Suppressor macrophage treated with lipopolysaccharide for 1 hour (primary cell): Measurements from ENCODE around the gene XRCC4.
"Not testable (repeated sequence)": the region's sequence is repeated elsewhere in the genome, so short reads cannot be mapped to it uniquely, and the experiment has no call there.

Experiments used
- DNase-seq, 3 donors: peaks; one replicate each; pipeline ENCODE4 v3.0.0-alpha.2; 2020 to 2022

The XRCC4 gene

DNA sequence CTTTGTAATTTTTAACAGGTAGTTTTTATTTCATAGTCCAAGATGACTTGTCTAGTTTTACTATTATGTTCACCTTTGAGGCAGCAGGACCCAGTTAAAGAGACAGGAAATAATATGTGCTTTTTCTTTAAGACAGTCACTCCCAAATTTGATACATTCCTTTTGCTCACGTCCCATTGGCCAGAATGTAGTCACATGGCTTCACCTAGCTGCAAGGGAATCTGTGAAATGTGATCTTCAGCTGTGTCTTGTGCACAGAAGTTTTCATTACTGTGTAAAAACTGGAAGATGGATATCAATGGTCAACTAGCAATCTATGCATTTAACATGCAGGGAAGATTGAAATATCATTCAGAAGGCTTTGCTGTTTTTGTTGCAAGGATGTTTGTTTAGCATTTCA, 41.1 kb downstream of the XRCC4 start:
- no peak for DNase-seq

DNA sequence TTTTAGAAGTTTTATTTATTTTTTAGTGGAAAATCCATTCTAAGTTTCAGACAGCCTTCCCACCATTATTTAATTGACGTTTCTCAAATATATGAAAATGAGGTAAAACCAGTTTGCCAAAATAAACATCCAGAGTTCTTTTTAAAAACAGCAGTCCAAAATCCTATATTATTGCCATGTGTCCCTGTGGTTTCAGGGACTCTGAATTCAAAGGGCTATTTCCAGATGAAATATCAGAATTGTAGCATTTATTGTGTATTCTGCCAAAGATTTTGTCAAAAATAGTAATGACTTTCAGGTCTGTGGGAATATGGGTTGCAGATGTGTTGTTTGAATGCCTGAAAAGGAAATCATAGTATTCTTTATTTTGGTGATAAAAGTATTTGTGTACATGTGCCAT, 41.6 kb downstream of the XRCC4 start:
- no peak for DNase-seq

DNA sequence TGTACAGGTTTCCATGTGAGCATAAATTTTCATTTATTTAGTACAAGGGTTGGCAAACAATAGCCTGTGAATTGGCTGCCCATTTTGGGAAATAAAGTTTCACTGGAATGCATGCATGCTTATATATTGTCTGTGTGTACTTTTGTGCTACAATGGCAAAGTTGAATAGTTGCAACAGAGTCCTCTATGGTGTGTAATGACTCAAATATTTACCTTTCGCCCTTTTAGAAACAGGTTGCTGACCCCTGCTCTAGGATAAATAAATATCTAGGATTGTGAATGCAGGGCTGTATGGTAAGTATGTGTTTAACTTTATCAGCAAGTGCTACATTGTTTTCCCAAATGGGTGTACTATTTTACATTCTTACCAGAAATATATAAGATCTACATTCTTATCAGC, 47.2 kb downstream of the XRCC4 start:
- DNase-seq = no peak

DNA sequence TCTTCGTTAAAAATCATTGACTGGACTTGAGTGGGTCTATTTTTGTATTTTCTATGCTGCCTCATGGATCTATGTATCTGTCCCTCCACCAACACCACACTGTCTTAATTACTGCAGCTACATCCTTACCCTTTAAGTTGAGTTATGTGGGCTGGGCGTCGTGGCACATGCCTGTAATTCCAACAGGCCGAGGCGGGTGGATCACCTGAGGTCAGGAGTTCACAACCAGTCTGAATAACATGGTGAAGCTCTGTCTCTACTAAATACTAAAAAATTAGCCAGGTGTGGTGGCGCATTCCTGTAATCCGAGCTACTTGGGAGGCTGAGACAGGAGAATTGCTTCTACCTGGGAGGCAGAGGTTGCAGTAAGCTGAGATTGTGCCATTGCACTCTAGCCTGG, 48.2 kb downstream of the XRCC4 start:
- no peak for DNase-seq

DNA sequence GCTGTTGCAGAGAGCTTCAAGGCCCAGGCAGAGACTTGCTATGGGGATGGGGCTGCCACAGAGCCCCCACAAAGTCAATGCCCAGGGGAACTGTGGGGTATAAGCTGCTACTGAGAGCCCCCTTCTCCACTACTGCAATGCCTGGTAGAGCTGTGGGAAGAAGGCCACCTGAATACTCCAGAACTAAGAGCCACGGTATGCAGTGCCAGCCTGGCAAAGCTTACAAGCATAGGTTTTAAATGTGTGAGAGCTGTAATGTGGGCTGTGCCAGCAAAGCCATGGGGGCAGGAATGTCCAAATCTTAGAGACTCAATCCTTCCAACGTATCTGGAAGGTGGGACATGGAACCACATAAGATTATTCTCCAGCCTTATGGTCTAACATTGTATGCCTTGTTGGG, 49.2 kb downstream of the XRCC4 start:
- no peak for DNase-seq

DNA sequence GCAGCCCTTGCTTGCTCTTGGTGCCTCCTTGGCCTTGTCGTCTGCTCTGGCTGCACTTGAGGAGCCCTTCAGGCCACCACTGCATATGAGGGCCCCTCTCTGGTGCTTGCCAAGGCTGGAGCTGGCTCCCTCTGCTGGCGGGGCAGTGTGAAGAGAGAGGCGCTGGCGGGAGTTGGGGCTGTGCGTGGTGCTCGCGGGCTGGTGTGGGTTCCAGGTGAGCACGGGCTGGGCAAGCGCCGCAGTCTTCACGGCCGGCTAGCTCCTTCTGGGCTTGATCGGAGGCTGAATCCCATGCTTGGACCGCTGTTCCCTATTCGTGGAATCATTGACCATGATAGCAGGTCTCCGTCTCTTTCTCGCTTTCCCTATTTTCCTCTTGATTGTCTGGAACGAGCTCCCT, 56.5 kb downstream of the XRCC4 start:
- DNase-seq = no peak

DNA sequence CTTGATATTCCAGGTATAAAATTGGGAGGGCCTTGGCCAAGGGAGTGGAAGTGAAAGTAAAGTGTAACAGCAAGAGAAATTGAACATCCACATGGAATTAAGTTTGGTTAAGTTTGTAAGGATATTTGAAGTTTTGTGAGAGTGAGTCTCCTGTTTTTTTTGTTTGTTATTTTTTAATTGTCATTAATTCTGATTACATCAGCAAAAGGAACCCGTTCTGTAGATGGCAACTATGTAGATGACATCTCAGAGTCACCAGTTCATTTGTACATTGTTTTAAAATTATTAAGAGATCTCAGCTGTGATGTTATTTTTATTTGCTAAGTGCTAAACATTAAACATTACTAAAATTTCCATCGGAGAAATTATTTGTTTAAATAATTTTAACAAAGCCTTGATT, 65.2 kb downstream of the XRCC4 start:
- DNase-seq = no peak

DNA sequence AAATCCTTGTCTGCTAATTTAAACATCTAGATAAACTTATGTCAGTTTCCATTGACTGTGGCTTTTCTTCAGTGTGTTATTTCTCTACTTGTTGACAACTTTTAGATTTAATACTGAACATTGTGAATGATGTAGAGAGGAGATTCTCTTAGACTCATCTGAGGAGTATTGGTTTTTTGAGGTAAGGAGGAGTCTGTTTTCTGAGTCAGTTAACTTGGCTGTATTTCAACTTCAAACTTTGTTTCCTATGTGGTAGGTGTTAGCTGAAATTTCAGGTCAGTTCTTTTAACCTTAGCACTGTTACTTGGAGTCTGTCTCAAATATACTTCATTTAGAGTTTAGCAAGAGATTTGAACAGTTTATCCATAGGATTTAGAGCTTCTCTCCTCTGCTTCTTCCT, 67.9 kb downstream of the XRCC4 start:
- DNase-seq = no peak

DNA sequence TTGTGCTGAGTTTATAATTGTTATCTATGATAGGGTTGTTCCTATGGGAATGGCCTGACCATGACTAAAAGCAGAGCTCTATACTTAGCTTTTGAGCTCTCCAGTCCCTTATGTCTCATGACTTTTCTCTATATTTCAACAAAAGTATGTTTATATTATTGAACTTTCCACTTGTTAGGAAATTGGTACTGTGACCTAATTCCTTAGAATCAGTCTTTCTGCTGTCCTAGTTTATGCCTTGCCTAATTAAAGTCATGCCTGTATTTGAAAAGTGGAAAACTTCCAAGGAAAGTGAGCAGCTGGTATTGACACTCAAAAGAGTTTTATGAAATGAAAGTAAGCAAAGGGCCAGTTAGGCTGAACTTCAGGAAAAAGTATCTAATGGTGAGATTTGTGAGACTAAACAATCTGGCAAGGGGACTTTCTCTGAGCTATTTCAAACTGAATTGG, 68.6 kb downstream of the XRCC4 start:
- DNase-seq = no peak

DNA sequence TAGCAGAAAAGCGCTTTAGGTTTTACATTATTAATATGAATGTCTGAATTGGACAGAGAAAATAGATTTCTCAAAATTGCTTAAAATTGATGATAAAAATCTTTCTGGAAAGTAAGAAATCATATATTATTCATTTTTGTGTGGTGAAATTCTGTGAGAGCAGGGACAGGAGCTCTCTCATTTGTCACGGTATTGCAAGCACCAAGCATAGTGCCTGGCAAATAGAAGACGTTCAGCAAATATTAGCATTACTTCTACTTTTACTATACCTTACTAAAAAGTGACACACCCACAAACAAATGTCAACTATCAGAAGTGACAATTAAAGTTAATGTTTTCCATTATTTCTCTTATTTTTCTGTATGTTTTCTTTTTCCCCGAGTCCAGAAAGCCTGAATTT, 69.1 kb downstream of the XRCC4 start:
- no peak for DNase-seq

DNA sequence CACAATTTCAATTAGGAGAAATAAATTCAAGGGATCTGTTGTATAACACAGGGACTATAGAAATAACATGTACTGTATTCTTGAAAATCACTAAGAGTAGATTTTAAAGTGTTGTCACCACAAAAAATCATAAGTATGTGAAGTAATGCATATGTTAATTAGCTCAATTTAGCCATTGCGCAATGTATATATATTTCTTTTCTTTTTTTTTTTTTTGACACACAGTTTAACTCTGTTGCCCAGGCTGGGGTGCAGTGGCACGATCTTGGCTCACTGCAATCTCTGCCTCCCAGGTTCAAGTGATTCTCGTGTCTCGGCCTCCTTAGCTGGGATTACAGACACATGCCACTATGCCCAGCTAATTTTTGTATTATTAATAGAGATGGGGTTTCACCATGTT, 70.2 kb downstream of the XRCC4 start:
- DNase-seq = no peak

DNA sequence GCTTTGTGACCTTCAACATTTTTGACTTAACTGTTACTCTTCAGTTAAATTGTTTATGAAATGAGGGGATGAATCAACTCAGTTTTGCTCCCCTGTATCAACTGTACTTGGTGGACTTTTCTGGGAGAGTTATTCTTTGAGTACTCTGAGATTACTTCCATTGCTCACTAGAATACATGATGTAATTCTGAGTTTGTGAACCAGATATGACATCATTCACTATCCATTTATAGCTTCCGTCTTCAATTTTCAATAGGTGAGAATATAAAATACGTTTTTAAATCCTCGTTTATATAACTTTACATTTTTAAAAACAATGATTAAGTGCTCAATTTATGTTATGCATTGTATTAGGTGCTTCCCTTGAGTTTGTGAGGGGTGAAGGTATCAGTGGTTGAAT, 71.0 kb downstream of the XRCC4 start:
- no peak for DNase-seq

DNA sequence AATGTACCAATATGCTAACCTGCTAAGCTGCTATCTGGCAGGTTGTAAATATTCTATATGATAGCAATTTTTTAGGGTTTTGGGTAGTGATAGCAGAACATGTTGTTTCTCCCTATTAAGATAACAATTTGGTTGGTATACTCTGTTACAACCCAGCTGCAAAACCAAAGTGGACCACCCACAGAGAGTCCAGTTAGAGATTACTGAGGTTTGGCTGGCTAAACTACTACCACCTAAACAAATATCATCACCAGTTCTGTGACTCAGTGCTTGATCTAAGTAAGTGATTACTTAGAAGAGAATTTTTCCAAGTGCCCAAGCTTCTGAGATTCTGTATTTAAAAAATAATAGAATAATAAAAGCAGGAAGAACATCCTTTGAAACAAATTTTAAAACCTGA, 72.3 kb downstream of the XRCC4 start:
- DNase-seq = no peak

DNA sequence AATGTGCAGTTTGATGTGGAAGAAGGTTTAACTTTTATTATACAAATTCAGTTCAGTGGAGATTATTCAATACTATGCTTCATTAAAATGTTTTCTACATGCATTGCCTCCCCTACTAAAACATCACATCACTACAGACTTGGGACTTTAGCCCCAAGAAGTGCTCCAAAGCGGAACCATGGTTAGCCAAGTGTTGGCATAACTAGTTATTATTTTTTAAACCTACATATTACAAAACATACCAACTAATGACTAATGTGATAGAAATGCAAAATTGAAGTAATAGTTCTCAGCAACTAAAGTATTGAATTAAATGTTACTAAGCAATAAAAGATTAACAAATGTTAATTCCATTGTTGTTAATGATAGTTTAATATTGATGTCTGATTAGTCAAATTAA, 74.5 kb downstream of the XRCC4 start:
- no peak for DNase-seq

DNA sequence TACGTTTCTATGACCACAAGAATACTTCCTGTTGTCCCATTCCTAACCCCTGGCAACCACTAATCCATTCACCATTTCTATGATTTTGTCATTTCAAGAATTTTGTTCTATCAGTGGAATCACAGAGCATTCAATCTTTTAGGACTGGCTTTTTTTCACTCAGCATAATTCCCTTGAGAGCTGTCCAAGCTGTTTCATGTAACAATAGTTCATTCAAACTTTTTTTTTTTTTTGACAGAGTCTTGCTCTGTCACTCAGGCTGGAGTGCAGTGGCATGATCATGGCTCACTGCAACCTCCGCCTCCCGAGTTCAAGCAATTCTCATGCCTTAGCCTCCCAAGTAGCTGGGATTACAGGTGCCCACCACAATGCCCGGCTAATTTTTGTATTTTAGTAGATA, 75.6 kb downstream of the XRCC4 start:
- DNase-seq = not testable (repeated sequence)

DNA sequence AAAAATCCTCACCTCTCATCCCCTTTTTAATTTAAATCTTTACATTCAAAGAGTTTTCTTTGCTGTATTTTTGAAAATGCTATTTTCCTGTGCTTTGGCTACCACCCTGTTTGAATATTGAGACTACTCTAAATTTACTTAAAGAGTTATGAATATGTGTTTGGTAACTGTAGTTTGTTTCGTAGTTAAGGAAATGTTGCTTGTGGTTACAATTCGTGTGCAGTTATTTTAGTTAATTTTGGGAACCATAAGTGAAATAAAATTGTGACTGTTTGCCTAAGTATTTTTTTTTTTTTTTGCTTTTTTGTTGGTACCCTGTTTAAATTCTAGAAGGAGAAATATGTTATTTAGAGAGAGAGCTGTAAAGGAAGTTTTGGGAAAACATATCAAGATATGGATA, 78.7 kb downstream of the XRCC4 start:
- DNase-seq = no peak

DNA sequence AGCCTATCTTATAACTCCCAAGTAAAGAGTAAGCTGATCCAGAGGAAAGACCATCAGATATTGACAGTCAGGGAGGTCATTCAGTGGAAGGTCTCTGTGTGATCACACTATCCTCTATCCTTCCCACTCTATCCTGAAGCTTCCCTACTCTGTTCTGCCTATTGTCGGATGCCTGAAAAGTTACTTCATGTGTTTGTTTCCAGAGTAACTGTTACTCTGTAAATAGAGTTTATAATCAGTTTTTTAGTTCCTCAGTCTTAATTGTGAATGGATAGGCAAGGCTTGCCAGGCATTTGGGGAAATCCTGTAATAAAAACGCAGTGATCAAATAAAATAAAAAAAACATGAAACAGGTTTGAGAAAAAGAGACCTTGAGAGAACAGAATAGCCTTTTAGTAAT, 79.8 kb downstream of the XRCC4 start:
- no peak for DNase-seq

DNA sequence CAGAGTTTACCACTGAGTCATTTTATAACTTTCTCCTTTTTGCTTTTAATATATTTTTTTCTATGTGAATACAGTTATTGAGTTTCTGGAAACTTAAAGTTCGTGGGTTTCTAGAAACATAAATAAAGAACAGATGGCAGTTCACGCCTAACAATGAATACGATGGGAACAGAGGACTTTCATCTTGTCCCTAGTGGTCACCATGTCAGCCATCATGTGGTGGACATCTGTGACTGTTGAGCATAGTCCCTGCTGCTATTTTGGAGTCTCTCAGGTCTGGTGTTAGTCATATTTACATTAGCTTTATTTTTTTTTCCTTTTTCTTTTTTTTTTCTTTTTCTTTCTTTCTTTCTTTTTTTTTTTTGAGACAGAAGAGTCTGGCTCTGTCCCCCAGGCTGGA, 85.3 kb downstream of the XRCC4 start:
- DNase-seq = no peak

DNA sequence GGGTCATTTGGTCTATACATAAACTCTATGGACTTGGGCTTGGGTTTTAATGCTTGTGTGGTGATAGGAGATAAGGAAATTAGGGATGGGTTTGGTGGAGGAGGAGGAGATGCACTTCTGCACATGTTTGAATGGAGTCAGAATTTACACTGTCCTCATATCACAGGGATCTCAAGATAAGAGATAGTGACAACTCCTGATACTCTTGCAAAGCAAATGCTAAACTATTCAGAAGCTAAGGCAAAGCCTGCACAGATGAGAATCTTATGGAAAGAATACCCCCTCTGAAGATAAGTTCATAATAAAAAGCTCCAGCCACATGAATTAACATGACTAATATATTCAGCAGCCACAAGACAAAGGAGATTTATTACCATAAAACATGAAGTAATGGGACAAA, 90.2 kb downstream of the XRCC4 start:
- DNase-seq = no peak

DNA sequence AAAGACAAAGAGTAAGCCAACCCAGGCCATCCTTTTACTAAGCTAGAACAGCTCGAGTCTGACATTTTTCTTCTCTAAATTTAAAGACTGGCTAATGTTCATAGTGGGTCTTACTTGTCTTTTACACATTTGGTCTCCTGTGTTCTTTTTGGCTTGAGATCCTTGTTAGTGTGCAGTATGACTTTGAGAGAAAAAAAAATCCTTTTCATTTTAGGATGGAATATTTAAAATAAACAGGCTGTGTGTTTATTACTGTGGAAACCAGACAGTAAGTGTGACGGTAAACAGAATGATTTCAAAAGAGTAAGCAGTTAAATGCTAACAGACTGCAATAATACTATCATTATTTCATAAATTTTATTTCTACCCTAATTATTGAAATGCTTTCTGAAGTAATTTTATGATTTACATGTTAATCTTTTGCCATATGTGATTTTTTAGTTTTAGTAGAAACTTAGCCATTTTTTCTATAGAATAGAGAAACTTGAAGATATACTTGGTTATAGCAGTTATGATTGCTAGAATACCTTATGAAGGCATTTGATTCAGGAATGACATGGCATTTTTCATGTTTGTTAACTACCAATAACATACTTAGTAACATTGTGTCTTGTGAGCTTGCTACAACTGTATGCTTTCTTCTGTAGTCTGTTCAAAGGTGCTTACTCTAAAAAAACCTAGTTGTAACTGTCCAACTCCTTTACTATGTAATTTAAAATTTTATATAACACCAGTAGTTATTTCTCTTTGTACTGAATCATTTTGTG, 92.4 kb downstream of the XRCC4 start:
- no peak for DNase-seq

DNA sequence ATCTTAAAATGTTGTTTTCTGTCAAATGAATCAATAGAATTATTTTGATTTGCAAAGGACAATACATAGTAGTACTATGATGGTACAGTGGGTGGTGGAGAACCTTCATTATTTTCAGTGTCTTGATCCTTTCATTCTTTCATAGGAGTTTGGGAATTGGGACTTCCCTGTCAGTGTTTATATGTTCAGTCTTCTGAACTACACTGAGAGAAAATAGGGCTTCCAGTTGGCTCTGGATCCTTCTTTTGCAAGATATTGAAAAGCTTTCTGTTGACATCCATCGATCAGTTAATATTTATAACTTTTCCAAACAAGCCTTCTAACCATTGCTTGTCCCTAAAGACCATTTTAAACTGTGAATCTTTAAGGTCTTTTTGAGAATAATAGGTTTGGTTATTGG, 94.7 kb downstream of the XRCC4 start:
- no peak for DNase-seq

DNA sequence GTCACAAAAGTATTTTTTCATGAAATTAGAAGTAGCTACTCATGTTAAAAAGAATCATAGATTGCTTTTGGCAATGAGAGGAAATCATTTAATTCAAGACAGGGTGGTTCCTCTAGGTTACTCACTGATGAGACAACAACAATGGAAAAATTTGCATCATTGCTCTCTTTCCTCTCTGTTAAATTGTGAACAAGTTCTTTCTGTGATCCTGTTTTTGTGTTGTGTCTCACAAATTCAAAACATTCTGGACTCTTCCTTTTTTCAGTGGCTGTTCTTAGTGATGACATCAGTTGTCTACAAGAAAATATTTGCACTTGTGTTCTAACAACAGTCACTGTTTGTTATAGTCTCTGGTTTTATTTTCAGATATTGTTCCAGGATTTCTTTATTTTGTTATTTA, 95.3 kb downstream of the XRCC4 start:
- peak; percentile 14 to 44 (median 17) for DNase-seq

DNA sequence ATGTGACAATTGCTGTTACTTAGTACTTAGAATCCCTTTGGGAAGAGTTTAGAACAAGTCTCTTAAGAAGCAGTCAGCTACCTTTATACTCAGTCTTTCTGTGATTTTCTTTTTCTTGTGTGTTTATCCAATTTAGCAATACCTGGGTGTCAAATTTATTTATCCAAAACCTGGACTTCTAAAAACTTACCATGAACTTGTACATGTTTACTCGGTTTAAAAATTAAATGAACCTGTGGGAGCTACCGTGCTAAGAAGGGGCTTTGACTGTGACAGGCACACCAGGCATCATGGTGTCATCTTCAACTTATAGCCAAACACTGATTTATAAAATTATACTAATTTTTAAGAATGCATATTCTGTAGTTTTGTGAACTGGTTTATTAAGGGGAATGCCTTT, 96.5 kb downstream of the XRCC4 start:
- DNase-seq = no peak

DNA sequence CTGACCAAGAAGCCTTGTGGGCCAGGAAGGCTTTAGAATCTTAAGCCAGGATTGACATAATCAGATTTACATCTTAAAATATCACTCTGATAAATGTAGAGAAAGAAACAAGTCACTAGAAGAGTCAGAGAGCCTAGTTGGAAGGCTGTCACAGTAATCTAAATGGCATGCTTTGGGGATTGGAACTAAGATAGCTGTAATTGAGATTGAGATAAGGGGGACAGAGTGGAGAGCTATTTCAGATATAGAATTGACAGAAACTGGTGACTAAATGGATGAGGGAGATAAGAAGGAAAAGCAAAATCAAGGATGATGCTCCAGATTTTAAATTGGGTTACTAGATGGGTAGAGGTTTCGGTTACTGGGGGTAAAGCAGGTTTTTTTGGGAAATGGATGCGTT, 100.5 kb downstream of the XRCC4 start:
- no peak for DNase-seq

DNA sequence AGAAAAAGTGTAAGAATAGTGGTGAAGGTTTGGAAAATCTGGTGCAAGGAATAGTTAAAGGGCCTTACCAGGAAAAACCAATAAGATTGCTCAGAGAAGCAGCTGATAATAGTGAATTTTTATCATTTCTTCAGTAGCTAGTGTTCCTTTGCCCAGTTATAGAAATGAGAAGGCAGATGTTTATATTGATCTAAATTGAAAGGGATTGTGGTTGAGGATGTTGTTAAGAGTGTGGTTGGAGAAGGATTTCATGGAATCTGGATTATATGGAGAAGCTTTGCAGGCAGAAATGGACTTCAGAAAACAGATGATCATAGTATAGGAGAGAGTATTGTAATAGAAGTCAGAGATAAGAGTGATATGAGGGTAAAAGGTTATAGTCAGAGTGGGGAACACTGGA, 102.6 kb downstream of the XRCC4 start:
- DNase-seq = no peak

DNA sequence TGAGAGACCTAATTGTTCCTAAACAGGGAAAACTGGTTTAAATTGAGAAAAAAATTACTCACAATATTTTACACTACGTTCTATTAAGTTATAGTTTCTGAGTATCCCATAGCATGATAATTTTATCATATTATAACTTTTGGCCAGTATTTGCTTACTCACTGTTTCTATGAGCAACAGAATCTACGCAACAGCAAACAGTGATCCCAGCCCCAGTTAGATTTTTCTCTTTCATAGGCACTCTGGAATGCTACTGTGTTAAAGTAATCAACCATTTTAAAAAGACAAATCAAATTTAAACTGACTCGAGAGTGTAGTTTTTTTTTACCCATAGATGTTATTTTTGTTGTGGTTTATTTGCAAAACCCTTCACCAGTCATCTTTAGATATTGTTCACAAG, 107.2 kb downstream of the XRCC4 start:
- DNase-seq = no peak
